B cell (primary cell): Measurements from ENCODE around the gene JAG1. TPM values are rescaled to one million over a fixed set of nuclear protein-coding genes. Genes with fewer than 3 reads are reported as not detected.

ENCODE experiments used
- ATAC-seq: fragments of 200-7000 bp; cut with Tn5 transposase; one replicate; pipeline ENCODE4 v1.10.0; 2021; ENCODE audit warnings: low read depth, mild to moderate bottlenecking, moderate number of reproducible peaks, moderate library complexity
- CTCF ChIA-PET: fragments of 350-600 bp; sonication (Branson Sonifier 250); formaldehyde crosslinking; loops from one replicate; lab custom pipeline; 2021; ENCODE audit warnings: antibody characterized with exemption, inconsistent platforms; lab: Charles Lee
- POLR2A ChIA-PET: fragments of 350-600 bp; sonication (Branson Sonifier 250); formaldehyde crosslinking; loops from one replicate; lab custom pipeline; 2021; ENCODE audit warnings: antibody characterized with exemption; lab: Charles Lee
- DNase-seq: peaks from one replicate; pipeline ENCODE4 v3.0.0; 2013
- H2AFZ ChIP-seq: 2 replicates; pipeline ENCODE4 v1.6.1; 2012; ENCODE audit warnings: mild to moderate bottlenecking, low read depth, low read length; ENCODE audit not compliant: insufficient read depth, poor library complexity, severe bottlenecking
- H3K27ac ChIP-seq, 2 donors: 1 replicate in 1 of 2; 2 replicates in 1 of 2; pipeline ENCODE4 v1.5.1; 2012 to 2013; ENCODE audit warnings: low read length in 2 of 2, mild to moderate bottlenecking in 2 of 2, moderate library complexity in 1 of 2
- H3K27me3 ChIP-seq, 4 experiments: fragments of 200-600 bp in 1 of 4; sonication (generic) in 1 of 4; replicated peaks in 1 of 4; 1 replicate in 2 of 4; 2 replicates in 2 of 4; pipeline versions ENCODE4 v1.6.1 to v1.7.0; 2013 to 2016; ENCODE audit warnings: low read length in 3 of 4, mild to moderate bottlenecking in 2 of 4, mixed read lengths in 1 of 4, moderate library complexity in 1 of 4; ENCODE audit not compliant: insufficient read depth in 4 of 4, control insufficient read depth in 3 of 4; ENCODE audit errors: control extremely low read depth in 1 of 4
- H3K36me3 ChIP-seq, 2 experiments: replicated peaks in 1 of 2; 1 replicate in 1 of 2; 2 replicates in 1 of 2; pipeline versions ENCODE4 v1.6.1 to v1.7.1; 2013; ENCODE audit warnings: low read length in 1 of 2; ENCODE audit not compliant: insufficient read depth in 2 of 2, control insufficient read depth in 1 of 2; ENCODE audit errors: control extremely low read depth in 1 of 2, extremely low read depth in 1 of 2
- H3K4me1 ChIP-seq, 2 donors: fragments of 200-600 bp in 1 of 2; sonication (generic) in 1 of 2; 1 replicate in 1 of 2; 2 replicates in 1 of 2; pipeline versions ENCODE4 v1.5.1 to v1.6.1; 2013 to 2017; ENCODE audit warnings: low read length in 2 of 2; ENCODE audit not compliant: control insufficient read depth in 2 of 2, insufficient read depth in 2 of 2
- H3K4me2 ChIP-seq: replicated peaks from 2 replicates; pipeline ENCODE3; 2012; ENCODE audit warnings: mild to moderate bottlenecking, low read depth, low read length; ENCODE audit not compliant: poor library complexity, severe bottlenecking
- H3K4me3 ChIP-seq, 5 experiments: fragments of 200-600 bp in 1 of 5; sonication (generic) in 1 of 5; 1 replicate in 3 of 5; 2 replicates in 2 of 5; pipeline versions ENCODE4 v1.5.1 to v1.7.0; 2011 to 2016; ENCODE audit warnings: low read length in 4 of 5, mild to moderate bottlenecking in 4 of 5, low read depth in 2 of 5, control low read depth in 1 of 5, moderate library complexity in 1 of 5; ENCODE audit not compliant: insufficient read depth in 1 of 5; ENCODE audit errors: control extremely low read depth in 1 of 5, extremely low read depth in 1 of 5
- H3K79me2 ChIP-seq: fragments of 200-600 bp; sonication (generic); one replicate; pipeline ENCODE4 v1.6.0; 2016; ENCODE audit warnings: low read length; ENCODE audit not compliant: control insufficient read depth, insufficient read depth
- H3K9ac ChIP-seq: fragments of 200-600 bp; sonication (generic); 2 replicates; pipeline ENCODE4 v1.6.1; 2017; ENCODE audit warnings: mild to moderate bottlenecking, low read length, moderate library complexity
- H3K9me3 ChIP-seq, 3 donors: one replicate each; pipeline versions ENCODE4 v1.6.1 to v1.7.1; 2013; ENCODE audit warnings: low read length in 2 of 3; ENCODE audit not compliant: control insufficient read depth in 2 of 3, insufficient read depth in 1 of 3; ENCODE audit errors: control extremely low read depth in 1 of 3
- H4K20me1 ChIP-seq: 2 replicates; pipeline ENCODE4 v1.6.0; 2012; ENCODE audit warnings: mild to moderate bottlenecking, low read length; ENCODE audit not compliant: insufficient read depth, control insufficient read depth, poor library complexity, severe bottlenecking
- H3K27ac Mint-ChIP-seq: one replicate; pipeline ENCODE4 v1.8.0; 2021; ENCODE audit warnings: mixed read lengths
- H3K27me3 Mint-ChIP-seq: one replicate; pipeline ENCODE4 v1.8.0; 2021; ENCODE audit warnings: mixed read lengths
- H3K4me1 Mint-ChIP-seq: one replicate; pipeline ENCODE4 v1.8.0; 2021; ENCODE audit warnings: mixed read lengths
- H3K4me3 Mint-ChIP-seq: one replicate; pipeline ENCODE4 v1.8.0; 2021; ENCODE audit warnings: mixed read lengths
- H3K9me3 Mint-ChIP-seq: one replicate; pipeline ENCODE4 v1.8.0; 2022; ENCODE audit warnings: mixed read lengths; ENCODE audit not compliant: insufficient read depth
- CTCF ChIP-seq: fragments of 200-600 bp; IDR thresholded peaks from one replicate; pipeline ENCODE4 v1.8.0; 2022; ENCODE audit warnings: antibody characterized with exemption, mild to moderate bottlenecking
- EZH2 ChIP-seq: IDR thresholded peaks from 2 replicates; pipeline ENCODE4 v1.6.1; 2012; ENCODE audit warnings: borderline replicate concordance, low read depth, mild to moderate bottlenecking, moderate library complexity, low read length; ENCODE audit not compliant: insufficient read depth, poor library complexity, severe bottlenecking
- WGBS: methylation state at CpG from one replicate; pipeline ENCODE4 v1.1.5; 2013; ENCODE audit warnings: missing lambda C conversion rate; ENCODE audit not compliant: insufficient coverage; 5-methylcytosine and 5-hydroxymethylcytosine counted together
- intact Hi-C: fragments of 100-400 bp; cut with micrococcal nuclease; formaldehyde crosslinking; loops from one replicate; pipeline ENCODE4 v1.10.0; 2022
- polyA plus RNA-seq: library from polyadenylated mRNA; depleted of rRNA; stranded (reverse); fragments of >200 nt; gene quantifications from 2 replicates; pipeline ENCODE4 v1.2.3, GENCODE V29; 2012
- total RNA-seq, 2 donors: library from RNA; stranded (reverse); fragments of 120-200 nt in 1 of 2; gene quantifications; 1 replicate in 1 of 2; 2 replicates in 1 of 2; pipeline versions ENCODE4 v1.2.3 to v1.2.4, GENCODE V29; 2013 to 2022

Gene JAG1
- total and polyA plus RNA-seq, 2 donors (not counting 1 experiment from before 2014, with no cell fraction given), result not detected

GRCh38 chr20:10642856-10643559 is 30.8 kb downstream of the JAG1 start:
- CTCF ChIA-PET, result no interaction called here

More at GRCh38 chr20:10642856-10643559, 30.8 kb downstream of the JAG1 start:
- DNase-seq, result no peak
- H4K20me1 ChIP-seq, result no peaks in the 10 kb centered on the region
- no peak overlapping the region for H3K4me3 ChIP-seq
- intact Hi-C loops, result no loop called here
- no peaks in the 10 kb centered on the region for H3K9me3 Mint-ChIP-seq
- no peak overlapping the region for H3K27ac Mint-ChIP-seq
- no peaks in the 10 kb centered on the region for H3K79me2 ChIP-seq
- no peak overlapping the region for H2AFZ ChIP-seq
- WGBS, result 80% methylated on average over 1 of the region's 4 CpGs
- peaks cover 9% of the 10 kb centered on the region for H3K27me3 Mint-ChIP-seq
- TF ChIP-seq CTCF (no peak), EZH2 (no peak)
- H3K4me3 Mint-ChIP-seq, result no peak overlapping the region
- H3K4me2 ChIP-seq, result no peak overlapping the region
- POLR2A ChIA-PET, result no interaction called here
- ATAC-seq, result no peak
- H3K4me1 Mint-ChIP-seq, result no peaks in the 10 kb centered on the region
- H3K9me3 ChIP-seq, result no peaks in the 10 kb centered on the region
- no peak overlapping the region for H3K27ac ChIP-seq
- no peaks in the 10 kb centered on the region for H3K36me3 ChIP-seq
- no peaks in the 10 kb centered on the region for H3K27me3 ChIP-seq
- H3K9ac ChIP-seq, result no peak overlapping the region
- H3K4me1 ChIP-seq, result no peaks in the 10 kb centered on the region
